Hepatocyte (in vitro differentiated cells): Measurements from ENCODE around the gene CMSS1.

Experiments used
- EZH2 ChIP-seq: fragments of 200-600 bp; sonication (generic); IDR thresholded peaks from 2 replicates; pipeline ENCODE4 v1.6.1; 2016; ENCODE audit warnings: antibody characterized with exemption, mild to moderate bottlenecking, borderline replicate concordance
- TF ChIP-seq, protein P1 (sequence below): fragments of 200-600 bp; sonication (generic); IDR thresholded peaks from 2 replicates; pipeline ENCODE4 v1.5.1; 2016; ENCODE audit warnings: antibody characterized with exemption, mild to moderate bottlenecking; ENCODE audit not compliant: poor library complexity

- TF ChIP-seq, protein P1, sequence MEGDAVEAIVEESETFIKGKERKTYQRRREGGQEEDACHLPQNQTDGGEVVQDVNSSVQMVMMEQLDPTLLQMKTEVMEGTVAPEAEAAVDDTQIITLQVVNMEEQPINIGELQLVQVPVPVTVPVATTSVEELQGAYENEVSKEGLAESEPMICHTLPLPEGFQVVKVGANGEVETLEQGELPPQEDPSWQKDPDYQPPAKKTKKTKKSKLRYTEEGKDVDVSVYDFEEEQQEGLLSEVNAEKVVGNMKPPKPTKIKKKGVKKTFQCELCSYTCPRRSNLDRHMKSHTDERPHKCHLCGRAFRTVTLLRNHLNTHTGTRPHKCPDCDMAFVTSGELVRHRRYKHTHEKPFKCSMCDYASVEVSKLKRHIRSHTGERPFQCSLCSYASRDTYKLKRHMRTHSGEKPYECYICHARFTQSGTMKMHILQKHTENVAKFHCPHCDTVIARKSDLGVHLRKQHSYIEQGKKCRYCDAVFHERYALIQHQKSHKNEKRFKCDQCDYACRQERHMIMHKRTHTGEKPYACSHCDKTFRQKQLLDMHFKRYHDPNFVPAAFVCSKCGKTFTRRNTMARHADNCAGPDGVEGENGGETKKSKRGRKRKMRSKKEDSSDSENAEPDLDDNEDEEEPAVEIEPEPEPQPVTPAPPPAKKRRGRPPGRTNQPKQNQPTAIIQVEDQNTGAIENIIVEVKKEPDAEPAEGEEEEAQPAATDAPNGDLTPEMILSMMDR: no peak
- TF ChIP-seq EZH2: no peak
Measured at GRCh38 chr3:99915906-99916432, 98.3 kb downstream of the CMSS1 start.
